NCI-H2196 (cell line): ENCODE data around the gene RASAL1.

Source experiments
- DNase-seq: peaks from one replicate; lab custom pipeline; 2025; ENCODE audit not compliant: unreplicated experiment; lab: John Stamatoyannopoulos, UW

The RASAL1 gene

GRCh38 chr12:113098441-113099028, 37.0 kb downstream of the RASAL1 start:
- peak; percentile 96 for DNase-seq

- peak; percentile 69 for DNase-seq
Observed at GRCh38 chr12:113097716-113098440, 37.7 kb downstream of the RASAL1 start.

- DNase-seq, result no peak
Observed at GRCh38 chr12:113096675-113097461, 38.7 kb downstream of the RASAL1 start.

DNA sequence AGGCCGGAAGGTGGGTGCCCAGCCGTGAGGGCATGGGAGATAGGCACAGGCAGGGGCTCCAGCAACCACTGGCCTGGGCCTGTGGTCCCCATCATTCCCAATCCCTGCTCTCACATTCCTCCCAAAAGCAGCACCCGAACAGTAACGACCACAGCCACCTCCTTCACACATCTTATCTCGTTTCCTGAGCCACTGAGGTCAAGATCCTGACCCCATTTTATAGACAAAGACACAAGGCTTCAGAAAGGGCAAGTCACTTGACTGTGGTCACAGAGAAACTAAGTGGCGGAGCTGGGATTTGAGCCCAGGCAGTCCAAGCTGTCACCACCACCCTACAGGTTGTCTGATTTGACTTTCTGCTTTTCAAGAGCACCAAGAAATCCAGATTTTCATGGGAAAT, 40.2 kb downstream of the RASAL1 start:
- DNase-seq, result no peak

DNA sequence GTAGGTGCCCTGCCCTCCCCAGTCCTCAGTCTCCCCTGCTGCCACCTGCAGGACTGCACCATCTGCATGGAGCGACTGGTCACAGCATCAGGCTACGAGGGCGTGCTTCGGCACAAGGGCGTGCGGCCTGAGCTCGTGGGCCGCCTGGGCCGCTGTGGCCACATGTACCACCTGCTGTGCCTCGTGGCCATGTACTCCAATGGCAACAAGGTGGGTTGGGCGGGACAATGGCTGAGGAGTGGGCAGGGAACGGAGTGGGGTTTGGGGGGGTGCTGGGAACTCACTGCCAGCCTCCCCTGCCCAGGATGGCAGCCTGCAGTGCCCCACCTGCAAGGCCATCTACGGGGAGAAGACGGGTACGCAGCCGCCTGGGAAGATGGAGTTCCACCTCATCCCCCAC, 40.8 kb downstream of the RASAL1 start:
- no peak for DNase-seq

DNA sequence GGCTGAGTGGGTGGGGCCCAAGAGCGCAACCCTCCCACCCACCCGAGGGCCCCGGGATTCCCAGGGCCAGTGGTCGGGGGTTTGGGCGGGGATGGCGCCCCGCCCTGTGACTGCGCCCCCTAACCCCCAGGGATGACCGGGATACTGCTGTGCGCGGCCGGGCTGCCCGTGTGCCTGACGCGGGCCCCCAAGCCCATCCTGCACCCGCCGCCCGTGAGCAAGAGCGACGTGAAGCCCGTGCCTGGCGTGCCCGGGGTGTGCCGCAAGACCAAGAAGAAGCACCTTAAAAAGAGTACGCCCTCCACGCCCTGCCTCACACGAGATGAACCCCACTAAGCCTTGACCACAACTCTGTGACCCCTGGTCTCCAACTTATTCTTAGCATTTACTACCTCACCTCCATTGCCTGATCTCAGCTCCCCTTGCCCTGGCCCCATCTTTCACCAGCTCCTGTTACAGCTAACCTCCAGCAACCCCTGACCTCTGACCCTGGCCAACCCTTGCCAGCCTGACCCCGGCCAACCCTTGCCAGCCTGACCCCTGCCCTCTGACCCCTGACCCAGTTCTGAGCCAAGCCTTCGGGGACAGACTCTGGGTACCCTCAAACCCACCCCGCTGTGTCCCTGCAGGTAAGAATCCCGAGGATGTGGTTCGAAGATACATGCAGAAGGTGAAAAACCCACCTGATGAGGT, 42.0 kb downstream of the RASAL1 start:
- DNase-seq, result no peak

DNA sequence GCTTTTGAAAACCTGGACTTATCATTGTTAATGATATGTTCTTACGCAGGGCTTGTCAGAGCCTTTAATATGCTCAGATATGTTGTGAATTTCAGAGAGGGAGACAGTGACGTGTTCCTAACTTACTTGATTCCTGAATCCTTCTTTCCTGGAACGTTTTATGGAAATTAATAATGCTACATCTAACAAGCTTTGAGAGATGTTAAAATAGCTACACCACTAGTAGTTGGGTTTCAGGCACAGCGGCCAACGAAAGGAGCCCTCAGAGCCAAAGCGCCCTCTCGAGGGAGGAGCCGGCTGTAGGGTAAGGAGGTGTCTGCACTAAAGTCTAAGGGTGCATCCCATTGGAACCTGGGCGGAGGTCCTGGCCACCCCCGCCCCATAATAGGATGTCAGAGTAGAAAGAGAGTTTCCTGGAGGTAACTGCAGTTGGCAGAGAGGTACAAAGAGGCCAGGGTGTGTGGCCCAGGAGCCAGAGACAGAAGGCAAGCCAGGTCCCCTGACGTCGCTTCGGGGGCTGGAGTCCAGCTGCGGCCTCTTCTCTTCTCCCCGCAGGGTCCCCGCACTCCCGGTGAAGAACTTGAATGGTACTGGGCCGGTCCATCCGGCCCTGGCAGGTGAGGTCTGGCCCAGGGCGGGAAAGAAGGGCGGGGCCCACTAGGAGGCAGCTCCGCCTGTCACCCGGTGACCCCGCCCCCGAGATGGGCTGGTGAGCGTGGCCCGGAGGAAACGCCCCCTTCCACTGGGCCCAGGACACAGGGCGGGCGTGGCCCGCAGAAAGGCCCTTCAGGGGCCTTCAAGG, 42.8 kb downstream of the RASAL1 start:
- DNase-seq, result no peak

DNA sequence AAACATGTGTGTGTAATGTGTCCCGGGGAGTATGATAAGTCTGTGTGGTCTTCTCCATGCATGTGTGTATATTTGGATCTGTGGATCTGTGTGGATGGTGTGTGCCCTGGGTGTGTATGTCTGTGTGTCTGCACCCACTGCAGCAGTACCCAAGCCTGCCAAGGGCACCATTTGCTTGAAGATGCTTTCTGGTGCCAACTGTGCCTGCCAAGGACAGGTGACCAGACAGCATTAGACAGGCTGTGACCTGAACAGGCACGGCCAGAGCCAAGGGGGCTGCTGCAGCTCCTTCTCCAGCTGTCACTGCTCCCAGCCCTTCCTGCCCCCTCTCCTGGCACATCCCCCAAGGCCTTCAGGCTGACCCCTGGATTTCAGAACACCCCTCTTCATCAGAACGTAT, 44.1 kb downstream of the RASAL1 start:
- no peak for DNase-seq

DNA sequence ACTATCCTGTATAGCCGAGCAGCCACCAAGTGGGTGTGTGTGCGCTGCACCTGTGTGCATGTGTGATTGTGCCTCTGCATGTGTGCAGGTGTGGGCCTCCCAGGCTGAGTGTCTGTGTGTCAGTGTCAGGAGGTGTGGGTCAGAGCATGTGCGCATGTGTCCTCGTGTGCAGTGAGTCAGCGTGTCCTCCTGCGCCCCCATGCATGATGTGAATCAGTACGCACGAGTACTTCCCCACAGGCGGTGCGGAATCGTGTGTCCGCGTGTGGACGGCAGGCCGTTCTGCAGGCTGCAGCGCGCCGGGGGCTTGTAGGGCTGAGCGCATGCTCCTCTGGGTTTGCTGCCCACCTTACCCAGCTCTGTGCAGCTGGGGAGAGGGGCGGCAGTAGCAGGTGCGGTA, 44.8 kb downstream of the RASAL1 start:
- DNase-seq, result no peak

- DNase-seq, result no peak
Observed at GRCh38 chr12:113089839-113090238, 45.7 kb downstream of the RASAL1 start.

GRCh38 chr12:113088971-113089756, 46.4 kb downstream of the RASAL1 start:
- DNase-seq, result no peak

- no peak for DNase-seq
Observed at GRCh38 chr12:113088037-113088436, 47.5 kb downstream of the RASAL1 start.

DNA sequence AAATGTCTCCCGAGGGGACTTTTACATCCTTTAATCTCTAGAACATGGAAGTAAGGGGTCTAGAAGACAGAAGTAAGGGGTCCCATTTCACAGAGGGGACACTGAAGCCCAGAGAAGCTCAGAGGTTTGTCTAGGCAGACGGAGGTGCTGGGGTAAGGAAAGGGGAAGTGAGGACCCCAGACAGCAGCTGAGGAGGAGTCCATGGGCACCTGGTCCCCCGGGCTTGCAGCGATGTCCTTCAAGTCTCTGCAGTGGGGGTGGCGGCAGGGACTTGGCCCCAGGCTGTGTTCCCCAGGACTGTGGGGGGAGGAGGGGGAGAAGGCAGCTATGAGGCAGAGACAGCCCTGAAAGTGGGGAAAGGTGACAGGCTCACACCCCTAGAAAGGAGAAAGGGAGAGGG, 48.4 kb downstream of the RASAL1 start:
- no peak for DNase-seq

DNA sequence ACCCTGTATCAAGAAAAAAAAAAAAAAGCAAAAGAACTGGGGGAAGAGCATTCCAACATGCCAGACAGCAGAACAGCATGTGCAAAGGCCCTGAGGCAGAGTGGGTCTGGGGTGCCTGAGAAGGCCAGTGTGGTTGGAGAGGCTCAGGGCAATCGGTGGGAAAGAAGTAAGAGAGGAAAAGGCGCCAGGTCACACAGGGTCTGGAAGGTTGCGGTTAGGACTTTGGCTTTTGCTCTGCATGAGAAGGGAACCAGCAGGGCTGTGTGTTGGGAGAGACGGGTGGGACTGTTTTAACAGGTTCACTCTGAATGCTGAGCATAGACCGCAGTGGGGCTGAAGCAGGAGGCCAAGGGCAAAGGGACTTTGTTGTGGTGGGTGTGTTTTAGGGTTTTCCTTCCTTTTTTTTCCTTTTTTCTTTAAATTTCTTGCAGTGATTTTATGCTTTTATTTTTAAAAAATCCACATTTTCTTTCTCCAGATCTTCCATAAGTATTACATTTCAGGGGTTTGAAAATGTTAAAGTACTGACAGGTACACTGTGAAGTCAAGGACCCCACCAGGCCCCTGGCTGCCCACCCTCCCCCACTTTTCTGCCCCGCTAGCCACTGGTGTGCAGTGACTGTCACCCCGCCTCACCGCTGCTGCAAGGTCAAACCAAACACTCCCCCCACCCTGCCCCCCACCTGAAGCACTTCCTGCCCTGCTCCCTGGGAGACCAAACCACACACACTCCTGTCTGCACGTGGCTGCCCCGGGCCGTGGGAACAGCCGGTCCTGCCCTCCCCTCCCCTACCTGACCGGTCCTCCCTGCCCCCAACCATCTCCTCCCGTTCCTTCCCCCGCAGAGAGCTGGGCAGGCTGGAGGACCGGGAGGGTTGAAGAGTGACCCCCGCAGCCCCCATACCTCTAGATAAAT, 49.1 kb downstream of the RASAL1 start:
- no peak for DNase-seq

- DNase-seq, result no peak
Observed at GRCh38 chr12:113083863-113084435, 51.6 kb downstream of the RASAL1 start.

- DNase-seq, result no peak
Observed at GRCh38 chr12:113082486-113083148, 52.9 kb downstream of the RASAL1 start.

GRCh38 chr12:113081873-113082272, 53.7 kb downstream of the RASAL1 start:
- DNase-seq, result no peak

- DNase-seq, result no peak
Observed at GRCh38 chr12:113077859-113078255, 57.7 kb downstream of the RASAL1 start.
